A549 treated with ZK216348 at 1 μM for 4 hours (cell line): ENCODE results near the gene NPHP4. TPM values are rescaled to one million over a fixed set of nuclear protein-coding genes. Genes with fewer than 3 reads are reported as not detected.

ENCODE experiments used
- total RNA-seq: library from RNA; stranded (reverse); fragments of 200-300 nt; extraction: Qiagen RNA extraction; gene quantifications from 5 replicates; pipeline ENCODE4 v1.2.3, GENCODE V29; 2022; ENCODE audit warnings: low read depth

NPHP4 gene
- total RNA-seq: 3.2 to 6.1 TPM (median 5.5 TPM) in 5 replicates

GRCh38 chr1:5992026-5992813, at the start of gene NPHP4:
TSS of gene NPHP4 (minus strand) at chr1:5992425. CDS start at chr1:5986289, 6,136 bp downstream.

Other genes with a start within 250 kb of the NPHP4 start
- gene KCNAB2, start 53.5 kb upstream of the NPHP4 start, total RNA-seq: 6.2 to 10.0 TPM (median 7.2 TPM) in 5 replicates
- gene CHD5, start 187.9 kb upstream of the NPHP4 start, total RNA-seq: 0.90 to 1.4 TPM (median 1.3 TPM) in 5 replicates
- gene RPL22, start 207.2 kb upstream of the NPHP4 start, total RNA-seq: 386 to 657 TPM (median 438 TPM) in 5 replicates
- 7.9 to 22.6 TPM (median 13.3 TPM) in 5 replicates for gene RNF207, start 213.7 kb upstream of the NPHP4 start, total RNA-seq
- gene ICMT, start 243.5 kb upstream of the NPHP4 start, total RNA-seq: 47.3 to 63.4 TPM (median 58.1 TPM) in 5 replicates